Mammary epithelial cell (primary cell): ENCODE data around the gene BICRAL.

Experiments
- CTCF ChIP-seq, 2 donors: IDR thresholded peaks in 1 of 2; conservative IDR thresholded peaks in 1 of 2; 2 replicates each; pipeline ENCODE4 v1.5.1; 2011 to 2012; ENCODE audit warnings: inconsistent platforms in 2 of 2, low read length in 2 of 2, mild to moderate bottlenecking in 2 of 2, control low read depth in 1 of 2, low read depth in 1 of 2; ENCODE audit not compliant: insufficient read depth in 1 of 2; ENCODE audit errors: extremely low read depth in 1 of 2
- EZH2 ChIP-seq: IDR thresholded peaks from 2 replicates; pipeline ENCODE4 v1.6.1; 2012; ENCODE audit warnings: low read length, inconsistent platforms, borderline replicate concordance

DNA sequence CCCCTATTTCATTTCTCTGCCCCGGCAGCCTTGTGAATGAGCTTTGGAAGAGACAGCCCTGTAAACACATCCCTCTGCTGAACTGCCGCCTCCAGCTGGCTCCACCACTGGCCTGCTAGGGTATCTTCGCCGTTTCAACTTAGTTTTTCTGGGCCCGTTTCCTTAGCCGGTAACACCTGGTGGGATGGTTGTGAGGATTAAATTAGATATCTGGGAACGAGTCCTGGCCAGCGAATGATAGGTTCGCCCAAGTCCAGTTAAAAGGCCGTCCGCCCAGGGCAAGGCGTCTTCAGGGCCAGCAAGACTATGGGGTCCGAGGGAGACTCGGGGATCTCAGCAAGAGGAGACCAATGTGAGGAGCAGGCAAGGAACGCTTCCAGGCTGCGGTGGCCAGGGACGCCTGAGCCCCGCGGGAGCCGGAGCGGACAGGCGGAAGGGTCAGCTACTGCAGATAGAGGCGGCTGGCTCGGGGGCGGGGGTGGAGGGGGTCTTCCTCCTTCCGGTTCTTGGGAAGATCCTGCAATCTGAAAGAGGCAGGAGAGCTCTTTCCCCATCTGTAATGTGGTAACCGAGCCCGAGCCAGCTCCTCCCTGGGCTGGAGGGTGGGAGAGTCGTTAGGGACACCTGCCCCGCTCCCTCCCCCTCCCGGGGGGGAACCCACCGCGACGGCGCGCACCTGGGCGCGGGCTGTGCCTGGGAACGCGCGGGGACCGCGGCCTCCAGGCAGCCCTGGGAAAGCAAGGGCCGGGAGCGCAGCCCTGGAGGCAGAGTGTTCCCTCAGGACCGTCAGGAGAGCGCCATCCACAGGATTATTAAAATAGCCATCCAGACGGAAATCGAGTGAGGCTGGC is 129.5 kb downstream of the BICRAL start:
- TF ChIP-seq CTCF (conservative IDR thresholded peaks at IDR 0.05 in 1 of 2, IDR thresholded peaks at IDR 0.05 in 1 of 2; ENCODE audit: extremely low read depth in 1 of 2, insufficient read depth in 1 of 2, low read depth in 1 of 2, low read length in 2 of 2) (no peak), EZH2 (no peak)
